H9 (cell line): ENCODE data around the gene ERC2. TPM values are rescaled to one million over a fixed set of nuclear protein-coding genes. Genes with fewer than 3 reads are reported as not detected.

ENCODE experiments used
- DNase-seq: peaks from one replicate; pipeline ENCODE4 v3.0.0-alpha.2; 2017
- H2AFZ ChIP-seq: one replicate; pipeline ENCODE4 v1.6.1; 2013; ENCODE audit warnings: mild to moderate bottlenecking, low read length, control low read depth, moderate library complexity
- H2AK5ac ChIP-seq: 2 replicates; pipeline ENCODE4 v1.6.1; 2013; ENCODE audit warnings: low read length, control low read depth, mixed read lengths; ENCODE audit not compliant: insufficient read length
- H2BK120ac ChIP-seq: one replicate; pipeline ENCODE4 v1.6.1; 2013; ENCODE audit warnings: low read depth, mild to moderate bottlenecking, low read length, control low read depth, inconsistent platforms; ENCODE audit not compliant: poor library complexity, severe bottlenecking
- H2BK12ac ChIP-seq: 2 replicates; pipeline ENCODE4 v1.6.1; 2013; ENCODE audit warnings: low read length, control low read depth, mixed read lengths, low read depth; ENCODE audit not compliant: insufficient read length
- H2BK15ac ChIP-seq: 2 replicates; pipeline ENCODE4 v1.6.1; 2013; ENCODE audit warnings: low read depth, low read length, control low read depth
- H2BK20ac ChIP-seq: one replicate; pipeline ENCODE4 v1.6.1; 2013; ENCODE audit warnings: low read depth, mild to moderate bottlenecking, low read length, control low read depth, inconsistent platforms; ENCODE audit not compliant: poor library complexity, severe bottlenecking
- H2BK5ac ChIP-seq: 2 replicates; pipeline ENCODE4 v1.6.1; 2013; ENCODE audit warnings: low read length, control low read depth, mixed read lengths; ENCODE audit not compliant: insufficient read length
- H3K14ac ChIP-seq: 2 replicates; pipeline ENCODE4 v1.6.1; 2013; ENCODE audit warnings: low read length, control low read depth; ENCODE audit not compliant: insufficient read depth
- H3K18ac ChIP-seq: 2 replicates; pipeline ENCODE4 v1.6.1; 2013; ENCODE audit warnings: low read depth, mild to moderate bottlenecking, mixed read lengths, low read length, control low read depth; ENCODE audit not compliant: insufficient read length
- H3K23ac ChIP-seq: 2 replicates; pipeline ENCODE4 v1.6.1; 2013; ENCODE audit warnings: low read length, control low read depth, mixed read lengths, low read depth; ENCODE audit not compliant: insufficient read length
- H3K23me2 ChIP-seq: 2 replicates; pipeline ENCODE4 v1.6.1; 2013; ENCODE audit warnings: low read depth, mild to moderate bottlenecking, mixed read lengths, low read length, control low read depth; ENCODE audit not compliant: insufficient read length, poor library complexity, severe bottlenecking
- H3K27ac ChIP-seq: 2 replicates; pipeline ENCODE4 v1.5.1; 2013; ENCODE audit warnings: low read length, control low read depth, mixed read lengths, low read depth; ENCODE audit not compliant: insufficient read length
- H3K27me3 ChIP-seq: 2 replicates; pipeline ENCODE4 v1.6.1; 2013; ENCODE audit warnings: low read length, control low read depth, inconsistent platforms; ENCODE audit not compliant: insufficient read depth
- H3K4ac ChIP-seq: 2 replicates; pipeline ENCODE4 v1.6.1; 2013; ENCODE audit warnings: low read depth, mild to moderate bottlenecking, control low read depth, inconsistent platforms, low read length, moderate library complexity
- H3K4me1 ChIP-seq: 2 replicates; pipeline ENCODE4 v1.6.1; 2013; ENCODE audit warnings: low read length, control low read depth, inconsistent platforms; ENCODE audit not compliant: insufficient read depth
- H3K4me2 ChIP-seq: 2 replicates; pipeline ENCODE4 v1.6.1; 2013; ENCODE audit warnings: low read length, control low read depth, mixed read lengths; ENCODE audit not compliant: insufficient read length, insufficient read depth
- H3K56ac ChIP-seq: 2 replicates; pipeline ENCODE4 v1.6.1; 2013; ENCODE audit warnings: low read depth, mild to moderate bottlenecking, mixed read lengths, low read length, control low read depth; ENCODE audit not compliant: insufficient read length
- H3K79me1 ChIP-seq: 2 replicates; pipeline ENCODE4 v1.6.1; 2013; ENCODE audit warnings: low read depth, mild to moderate bottlenecking, moderate library complexity, low read length, control low read depth, inconsistent platforms; ENCODE audit not compliant: insufficient read depth, poor library complexity, severe bottlenecking
- H3K79me2 ChIP-seq: 2 replicates; pipeline ENCODE4 v1.6.1; 2013; ENCODE audit warnings: low read length, control low read depth, inconsistent platforms; ENCODE audit not compliant: insufficient read depth
- H3K9ac ChIP-seq: 2 replicates; pipeline ENCODE4 v1.6.1; 2013; ENCODE audit warnings: low read length, control low read depth, mixed read lengths; ENCODE audit not compliant: insufficient read length; ENCODE audit errors: extremely low read depth
- H3K9me3 ChIP-seq: one replicate; pipeline ENCODE4 v1.6.1; 2013; ENCODE audit warnings: low read depth, low read length, inconsistent platforms; ENCODE audit not compliant: control insufficient read depth
- H3T11ph ChIP-seq: one replicate; pipeline ENCODE4 v1.6.1; 2013; ENCODE audit warnings: mild to moderate bottlenecking, low read length, control low read depth, inconsistent platforms
- H4K20me1 ChIP-seq: one replicate; pipeline ENCODE4 v1.6.1; 2013; ENCODE audit not compliant: control insufficient read depth, insufficient read length, insufficient read depth
- H4K5ac ChIP-seq: 2 replicates; pipeline ENCODE4 v1.6.1; 2013; ENCODE audit warnings: low read depth, mild to moderate bottlenecking, mixed read lengths, low read length, control low read depth; ENCODE audit not compliant: insufficient read length
- H4K8ac ChIP-seq: replicated peaks from 2 replicates; pipeline ENCODE4 v1.6.1; 2013; ENCODE audit warnings: low read length, control low read depth, mixed read lengths, low read depth; ENCODE audit not compliant: insufficient read length
- H4K91ac ChIP-seq: 2 replicates; pipeline ENCODE4 v1.6.1; 2013; ENCODE audit warnings: low read depth, mild to moderate bottlenecking, moderate library complexity, mixed read lengths, low read length, control low read depth; ENCODE audit not compliant: insufficient read length
- H3K27ac Mint-ChIP-seq, 3 experiments: 2 replicates in 2 of 3; 3 replicates in 1 of 3; pipeline ENCODE4 v1.8.0; 2020 to 2021; ENCODE audit warnings: mixed read lengths in 3 of 3, mild to moderate bottlenecking in 1 of 3, moderate library complexity in 1 of 3
- H3K27me3 Mint-ChIP-seq: 2 replicates; pipeline ENCODE4 v1.8.0; 2021; ENCODE audit warnings: low read depth, mild to moderate bottlenecking, moderate library complexity, mixed read lengths
- H3K36me3 Mint-ChIP-seq, 3 experiments: 2 replicates in 2 of 3; 3 replicates in 1 of 3; pipeline ENCODE4 v1.8.0; 2020 to 2021; ENCODE audit warnings: low read depth in 3 of 3, mixed read lengths in 3 of 3; ENCODE audit not compliant: insufficient read depth in 1 of 3
- H3K4me1 Mint-ChIP-seq, 2 experiments: 2 replicates each; pipeline ENCODE4 v1.8.0; 2020; ENCODE audit warnings: mixed read lengths in 2 of 2
- H3K4me3 Mint-ChIP-seq, 2 experiments: 2 replicates in 1 of 2; 3 replicates in 1 of 2; pipeline ENCODE4 v1.8.0; 2020 to 2021; ENCODE audit warnings: mild to moderate bottlenecking in 2 of 2, mixed read lengths in 2 of 2, moderate library complexity in 1 of 2
- H3K9me3 Mint-ChIP-seq, 2 experiments: 2 replicates in 1 of 2; 3 replicates in 1 of 2; pipeline ENCODE4 v1.8.0; 2020; ENCODE audit warnings: mild to moderate bottlenecking in 2 of 2, mixed read lengths in 2 of 2, moderate library complexity in 1 of 2
- CTCF ChIP-seq: fragments of 200-600 bp; sonication (generic); conservative IDR thresholded peaks from 3 replicates; pipeline ENCODE4 v1.8.0; 2021; ENCODE audit warnings: antibody characterized with exemption, mild to moderate bottlenecking
- WGBS: extraction: QIAGEN DNeasy Blood & Tissue Kit; methylation state at CpG from one replicate; pipeline ENCODE4 v1.1.7; 2013; ENCODE audit warnings: missing lambda C conversion rate, low lambda C conversion rate, mixed read lengths; ENCODE audit not compliant: insufficient read length; ENCODE audit errors: extremely low coverage; 5-methylcytosine and 5-hydroxymethylcytosine counted together
- total RNA-seq: library from RNA; stranded (reverse); gene quantifications from 2 replicates; pipeline ENCODE4 v1.2.1, GENCODE V29; 2021

ERC2 gene
- total RNA-seq, 1 experiment from 2014 or later, result 15.4 TPM

DNA sequence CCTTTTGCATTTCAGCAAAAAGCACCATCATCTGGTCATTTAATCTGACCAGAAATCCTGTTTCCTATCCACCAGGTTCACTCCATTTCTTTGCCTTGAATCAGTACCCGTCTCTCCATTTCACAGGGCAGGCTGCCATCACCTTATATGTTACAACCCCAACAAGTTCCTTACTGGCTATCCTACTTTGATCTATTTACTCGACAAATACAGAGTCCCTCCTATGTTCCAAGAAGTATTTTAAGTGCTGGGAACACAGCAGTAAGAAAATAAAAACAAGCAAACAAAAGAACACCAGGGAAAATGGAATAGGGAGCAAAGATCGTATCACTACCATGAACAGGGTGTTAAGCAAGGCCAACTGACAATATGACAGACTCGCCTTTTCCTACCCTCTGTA lies 685.9 kb downstream of the ERC2 start:
- no peak for TF ChIP-seq CTCF
- H3K4me1 ChIP-seq, result no peaks in the 10 kb centered on the region
- H2BK15ac ChIP-seq, result no peak overlapping the region
- no peak overlapping the region for H2BK20ac ChIP-seq
- no peak overlapping the region for H4K91ac ChIP-seq
- no peaks in the 10 kb centered on the region for H3K79me1 ChIP-seq
- H3K79me2 ChIP-seq, result no peaks in the 10 kb centered on the region
- no peak overlapping the region for H3K27ac Mint-ChIP-seq
- H3K27ac ChIP-seq, result no peak overlapping the region
- H3K4me2 ChIP-seq, result no peak overlapping the region
- H2AK5ac ChIP-seq, result no peak overlapping the region
- no peak overlapping the region for H2BK12ac ChIP-seq
- no peaks in the 10 kb centered on the region for H3K9me3 ChIP-seq
- no peak for DNase-seq
- H4K20me1 ChIP-seq, result no peaks in the 10 kb centered on the region
- no peak overlapping the region for H3K14ac ChIP-seq
- no peaks in the 10 kb centered on the region for H3K36me3 Mint-ChIP-seq
- no peak overlapping the region for H2BK120ac ChIP-seq
- H3K18ac ChIP-seq, result no peak overlapping the region
- H4K8ac ChIP-seq, result no peak overlapping the region
- no peak overlapping the region for H4K5ac ChIP-seq
- H2BK5ac ChIP-seq, result no peak overlapping the region
- no peaks in the 10 kb centered on the region; the same call in 1 of the 2 replicates for H3K27me3 Mint-ChIP-seq
- no peak overlapping the region for H3K56ac ChIP-seq
- no peak overlapping the region for H3K9ac ChIP-seq
- WGBS, result no CpG with 5 or more reads among the region's 4 CpGs
- H3K23ac ChIP-seq, result no peak overlapping the region
- H3K23me2 ChIP-seq, result no peaks in the 10 kb centered on the region
- no peaks in the 10 kb centered on the region; a peak in 1 of 5 replicates for H3K9me3 Mint-ChIP-seq
- no peak overlapping the region for H3K4me3 Mint-ChIP-seq
- H2AFZ ChIP-seq, result no peak overlapping the region
- no peak overlapping the region for H3T11ph ChIP-seq
- peaks cover 4 to 9% of the 10 kb centered on the region in 2 experiments; a peak in 2 of 4 replicates for H3K4me1 Mint-ChIP-seq
- H3K4ac ChIP-seq, result no peak overlapping the region
- H3K27me3 ChIP-seq, result no peaks in the 10 kb centered on the region
